Measurements from ENCODE around the gene PRM2.

Gene PRM2

GRCh38 chr16:11254913-11255736 is 21.2 kb downstream of the PRM2 start:
- H3K4me1 ChIP-seq (ENCODE audit: control extremely low read depth in 1 of 4, control insufficient read depth in 4 of 4, insufficient read depth in 4 of 4, low read length in 3 of 4): peaks cover 5 to 62% (median 53%) of the 10 kb centered on the region in 4 experiments
- peak overlapping the region; percentile 43 to 92 (median 84) for H3K4me3 ChIP-seq (ENCODE audit: control insufficient read depth in 1 of 7, extremely low read depth in 1 of 7, insufficient read depth in 4 of 7, low read depth in 2 of 7, low read length in 6 of 7)
- WGBS (ENCODE audit: insufficient coverage): 2% methylated on average over 75 of the region's 105 CpGs

DNA sequence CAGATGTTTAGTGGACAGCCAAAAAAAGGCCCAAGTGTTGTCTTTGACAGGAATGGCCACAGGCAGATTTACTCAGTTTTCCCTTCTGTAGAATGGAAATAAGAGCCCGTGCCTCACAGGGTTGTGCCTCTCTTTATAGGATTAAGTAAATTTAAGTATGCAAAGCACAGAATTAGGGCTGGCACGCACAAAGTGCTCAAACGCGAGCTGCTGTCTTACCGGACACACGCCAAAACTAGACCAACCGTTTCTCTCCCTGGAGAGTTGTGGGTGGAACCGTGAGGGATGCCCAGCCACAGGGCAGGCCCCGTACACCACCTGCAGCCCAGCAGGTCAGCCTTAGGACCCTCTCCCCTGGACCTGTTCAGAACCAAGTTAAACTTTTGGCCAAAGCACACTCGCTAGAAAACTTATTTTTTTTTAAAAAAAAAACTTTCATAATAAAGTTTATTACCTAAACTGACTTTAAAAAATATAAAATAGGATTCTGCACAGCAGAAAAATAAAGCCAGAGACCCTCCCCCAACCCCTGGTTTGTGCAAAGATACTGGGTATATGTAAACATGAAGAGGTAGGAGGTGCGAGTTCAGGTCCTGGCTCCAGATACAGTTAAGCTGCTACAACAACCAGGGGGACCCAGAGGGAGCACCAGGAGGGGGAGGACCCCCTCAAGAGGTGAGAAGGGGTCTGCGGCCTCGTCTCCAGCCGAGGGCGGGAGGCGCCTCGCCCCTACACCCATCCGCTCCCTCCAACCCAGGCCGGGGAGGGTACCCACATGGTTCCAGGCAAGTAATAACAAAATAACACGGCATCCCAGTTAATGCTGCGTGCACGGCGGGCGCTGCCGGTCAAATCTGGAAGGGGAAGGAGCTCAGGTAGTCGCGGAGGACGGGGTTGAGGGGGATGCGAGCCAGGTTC is 22.0 kb downstream of the PRM2 start:
- Histone ChIP-seq H3K4me1 (ENCODE audit: control extremely low read depth in 1 of 4, control insufficient read depth in 4 of 4, insufficient read depth in 4 of 4, low read length in 3 of 4) (peaks cover 4 to 61% (median 50%) of the 10 kb centered on the region in 4 experiments), H3K4me3 (ENCODE audit: control insufficient read depth in 1 of 7, extremely low read depth in 1 of 7, insufficient read depth in 4 of 7, low read depth in 2 of 7, low read length in 6 of 7) (peak overlapping the region in 3 of 7 experiments; percentile 79 to 92 (median 91)), H3K9me3 (ENCODE audit: control extremely low read depth in 1 of 5, control insufficient read depth in 4 of 5, insufficient read depth in 2 of 5, low read depth in 1 of 5, low read length in 4 of 5) (no peaks in the 10 kb centered on the region), H3K27ac (ENCODE audit: insufficient read depth in 1 of 2, low read depth in 1 of 2, low read length in 2 of 2, poor library complexity in 1 of 2, severe bottlenecking in 2 of 2) (peak overlapping the region in 1 of 2 experiments; percentile 75), H3K27me3 (replicated peaks in 2 of 5; ENCODE audit: control insufficient read depth in 4 of 5, insufficient read depth in 5 of 5, low read length in 4 of 5) (no peaks in the 10 kb centered on the region), H3K36me3 (ENCODE audit: control insufficient read depth in 4 of 4, insufficient read depth in 4 of 4, low read length in 3 of 4) (peaks cover 0 to 22% (median 0%) of the 10 kb centered on the region in 4 experiments)
- ChIA-PET CTCF (interaction anchor here (0.7 to 8.1 kb wide), 12 partner anchors 8 to 288 kb away, joined by 3 to 80 read pairs (median 4); no protein-coding TSS in a partner anchor), POLR2A (interaction anchor here (0.6 to 2.1 kb wide), 4 partner anchors 21 to 95 kb away, joined by 4 to 11 read pairs (median 7); no protein-coding TSS in a partner anchor)
- DNase-seq: no peak
- WGBS (ENCODE audit: insufficient coverage): 67% methylated on average over 22 of the region's 29 CpGs

More at GRCh38 chr16:11254913-11255736, 21.2 kb downstream of the PRM2 start:
- Histone ChIP-seq H3K36me3 (ENCODE audit: control insufficient read depth in 4 of 4, insufficient read depth in 4 of 4, low read length in 3 of 4) (peaks cover 0 to 22% (median 0%) of the 10 kb centered on the region in 4 experiments), H3K27ac (ENCODE audit: insufficient read depth in 1 of 2, low read depth in 1 of 2, low read length in 2 of 2, poor library complexity in 1 of 2, severe bottlenecking in 2 of 2) (peak overlapping the region in 1 of 2 experiments; percentile 75), H3K27me3 (replicated peaks in 2 of 5; ENCODE audit: control insufficient read depth in 4 of 5, insufficient read depth in 5 of 5, low read length in 4 of 5) (no peaks in the 10 kb centered on the region), H3K9me3 (ENCODE audit: control extremely low read depth in 1 of 5, control insufficient read depth in 4 of 5, insufficient read depth in 2 of 5, low read depth in 1 of 5, low read length in 4 of 5) (no peaks in the 10 kb centered on the region)
- peak; percentile 54 to 88 (median 78) for DNase-seq
- POLR2A ChIA-PET: interaction anchor here (0.6 to 2.7 kb wide), 13 partner anchors 14 to 291 kb away, joined by 3 to 14 read pairs (median 4); no protein-coding TSS in a partner anchor
- CTCF ChIA-PET: interaction anchor here (0.7 to 8.1 kb wide), 20 partner anchors 9 to 300 kb away, joined by 3 to 80 read pairs (median 6); partner anchors contain the start of gene TNP2

DNA sequence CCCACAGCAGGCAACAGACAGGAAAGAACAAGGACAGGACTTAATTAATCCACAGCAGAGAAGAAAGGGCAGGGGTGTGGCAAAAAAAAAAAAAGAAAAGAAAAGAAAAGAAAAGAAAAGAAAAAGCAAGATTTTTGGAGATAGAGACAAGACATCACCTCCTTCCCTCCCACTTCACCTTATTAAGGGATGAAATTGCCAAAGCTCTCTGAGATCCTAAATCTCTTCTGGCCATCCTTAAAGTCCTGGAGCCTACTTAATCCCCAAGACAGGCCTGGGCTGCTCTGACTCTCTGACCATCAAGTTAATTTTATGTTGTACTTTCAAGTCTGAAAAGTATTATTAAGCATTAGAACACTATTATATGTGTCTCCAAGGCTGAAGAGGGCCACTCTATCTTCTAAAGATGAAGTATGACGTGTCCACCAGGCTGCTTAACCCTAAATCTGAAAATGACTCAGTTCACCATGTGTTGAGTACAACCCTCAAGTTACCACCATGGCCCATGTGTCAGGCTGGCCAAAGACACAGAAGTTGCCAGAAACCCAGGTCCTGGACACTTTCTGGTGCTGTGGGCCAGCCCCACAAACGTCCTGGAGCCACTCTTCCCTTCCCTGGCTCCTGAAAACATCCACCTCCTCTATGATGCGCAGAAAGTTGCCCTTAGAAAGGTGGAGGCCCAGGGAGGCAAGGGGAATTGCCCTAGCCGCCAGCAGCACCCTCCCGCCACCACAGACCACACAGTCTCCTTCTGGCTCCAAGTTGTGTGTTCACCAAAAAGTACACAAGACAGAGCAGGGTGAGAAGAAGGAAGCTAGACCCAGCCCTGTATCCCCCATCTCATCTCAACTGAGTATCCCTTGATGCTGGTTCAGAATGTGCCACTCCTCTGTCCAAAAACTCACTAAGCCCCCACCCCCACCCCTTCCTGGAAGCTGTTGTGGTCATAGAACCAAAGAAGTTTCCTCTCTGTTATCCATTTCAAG is 23.0 kb downstream of the PRM2 start:
- no peaks in the 10 kb centered on the region for H3K27me3 ChIP-seq (replicated peaks in 2 of 5; ENCODE audit: control insufficient read depth in 4 of 5, insufficient read depth in 5 of 5, low read length in 4 of 5)
- peak overlapping the region in 1 of 7 experiments; percentile 79 for H3K4me3 ChIP-seq (ENCODE audit: control insufficient read depth in 1 of 7, extremely low read depth in 1 of 7, insufficient read depth in 4 of 7, low read depth in 2 of 7, low read length in 6 of 7)
- H3K4me1 ChIP-seq (ENCODE audit: control extremely low read depth in 1 of 4, control insufficient read depth in 4 of 4, insufficient read depth in 4 of 4, low read length in 3 of 4): peaks cover 0 to 52% (median 41%) of the 10 kb centered on the region in 4 experiments
- peaks cover 0 to 22% (median 0%) of the 10 kb centered on the region in 4 experiments for H3K36me3 ChIP-seq (ENCODE audit: control insufficient read depth in 4 of 4, insufficient read depth in 4 of 4, low read length in 3 of 4)
- peak in 2 of 3 donors; percentile 69 to 74 for DNase-seq
- WGBS (ENCODE audit: insufficient coverage): 100% methylated on average over 1 of the region's 5 CpGs
- H3K27ac ChIP-seq (ENCODE audit: insufficient read depth in 1 of 2, low read depth in 1 of 2, low read length in 2 of 2, poor library complexity in 1 of 2, severe bottlenecking in 2 of 2): peak overlapping the region in 1 of 2 experiments; percentile 75
- POLR2A ChIA-PET: interaction anchor here (0.6 kb wide), 1 partner anchor 58 kb away, joined by 6 read pairs; no protein-coding TSS in a partner anchor
- CTCF ChIA-PET: interaction anchor here (0.7 to 8.1 kb wide), 6 partner anchors 15 to 287 kb away, joined by 3 to 80 read pairs (median 4); no protein-coding TSS in a partner anchor
- no peaks in the 10 kb centered on the region for H3K9me3 ChIP-seq (ENCODE audit: control extremely low read depth in 1 of 5, control insufficient read depth in 4 of 5, insufficient read depth in 2 of 5, low read depth in 1 of 5, low read length in 4 of 5)

- Histone ChIP-seq H3K27ac (ENCODE audit: insufficient read depth in 1 of 2, low read depth in 1 of 2, low read length in 2 of 2, poor library complexity in 1 of 2, severe bottlenecking in 2 of 2) (no peak overlapping the region), H3K4me3 (ENCODE audit: control insufficient read depth in 1 of 7, extremely low read depth in 1 of 7, insufficient read depth in 4 of 7, low read depth in 2 of 7, low read length in 6 of 7) (peak overlapping the region in 1 of 7 experiments; percentile 17), H3K4me1 (ENCODE audit: control extremely low read depth in 1 of 4, control insufficient read depth in 4 of 4, insufficient read depth in 4 of 4, low read length in 3 of 4) (peaks cover 0 to 52% (median 34%) of the 10 kb centered on the region in 4 experiments), H3K27me3 (replicated peaks in 2 of 5; ENCODE audit: control insufficient read depth in 4 of 5, insufficient read depth in 5 of 5, low read length in 4 of 5) (no peaks in the 10 kb centered on the region), H3K36me3 (ENCODE audit: control insufficient read depth in 4 of 4, insufficient read depth in 4 of 4, low read length in 3 of 4) (peaks cover 0 to 22% (median 0%) of the 10 kb centered on the region in 4 experiments), H3K9me3 (ENCODE audit: control extremely low read depth in 1 of 5, control insufficient read depth in 4 of 5, insufficient read depth in 2 of 5, low read depth in 1 of 5, low read length in 4 of 5) (no peaks in the 10 kb centered on the region)
- DNase-seq: no peak
- ChIA-PET CTCF (interaction anchor here (0.9 to 8.1 kb wide), 5 partner anchors 12 to 286 kb away, joined by 3 to 80 read pairs (median 4); no protein-coding TSS in a partner anchor), POLR2A (interaction anchor here (1.2 kb wide), 1 partner anchor 302 kb away, joined by 3 read pairs; no protein-coding TSS in a partner anchor)
- 96% methylated on average over 8 of the region's 8 CpGs for WGBS (ENCODE audit: insufficient coverage)
Measured at GRCh38 chr16:11252482-11252931, 23.8 kb downstream of the PRM2 start.

- Histone ChIP-seq H3K4me1 (ENCODE audit: control extremely low read depth in 1 of 4, control insufficient read depth in 4 of 4, insufficient read depth in 4 of 4, low read length in 3 of 4) (peaks cover 0 to 45% (median 27%) of the 10 kb centered on the region in 4 experiments), H3K27me3 (replicated peaks in 2 of 5; ENCODE audit: control insufficient read depth in 4 of 5, insufficient read depth in 5 of 5, low read length in 4 of 5) (no peaks in the 10 kb centered on the region), H3K36me3 (ENCODE audit: control insufficient read depth in 4 of 4, insufficient read depth in 4 of 4, low read length in 3 of 4) (peaks cover 0 to 22% (median 0%) of the 10 kb centered on the region in 4 experiments), H3K4me3 (ENCODE audit: control insufficient read depth in 1 of 7, extremely low read depth in 1 of 7, insufficient read depth in 4 of 7, low read depth in 2 of 7, low read length in 6 of 7) (peak overlapping the region in 1 of 7 experiments; percentile 14), H3K9me3 (ENCODE audit: control extremely low read depth in 1 of 5, control insufficient read depth in 4 of 5, insufficient read depth in 2 of 5, low read depth in 1 of 5, low read length in 4 of 5) (no peaks in the 10 kb centered on the region), H3K27ac (ENCODE audit: insufficient read depth in 1 of 2, low read depth in 1 of 2, low read length in 2 of 2, poor library complexity in 1 of 2, severe bottlenecking in 2 of 2) (no peak overlapping the region)
- ChIA-PET POLR2A (interaction anchor here (1.2 kb wide), 1 partner anchor 302 kb away, joined by 3 read pairs; no protein-coding TSS in a partner anchor), CTCF (interaction anchor here (0.9 to 8.1 kb wide), 5 partner anchors 11 to 286 kb away, joined by 3 to 80 read pairs (median 4); no protein-coding TSS in a partner anchor)
- 86% methylated on average over 4 of the region's 18 CpGs for WGBS (ENCODE audit: insufficient coverage)
- DNase-seq: peak in 2 of 3 donors; percentile 69 to 79
Measured at GRCh38 chr16:11251525-11252481, 24.5 kb downstream of the PRM2 start.
